ENCODE data around the gene KLHL13.
"Not testable (repeated sequence)": the region's sequence is repeated elsewhere in the genome, so short reads cannot be mapped to it uniquely, and the experiment has no call there.

Gene KLHL13

GRCh38 chrX:117957128-117957527 lies 159.5 kb downstream of the KLHL13 start:
- no peak for DNase-seq (ENCODE audit: low spot score)
- no peaks in the 10 kb centered on the region for H3K79me1 ChIP-seq (ENCODE audit: low read depth, low read length)
- H3K23ac ChIP-seq (ENCODE audit: low read depth, low read length, poor library complexity): no peak overlapping the region
- H2BK120ac ChIP-seq (ENCODE audit: low read depth, low read length): no peak overlapping the region
- no peak overlapping the region for H4K8ac ChIP-seq (ENCODE audit: low read depth, low read length)
- H3K36me3 ChIP-seq (replicated peaks in 1 of 2; ENCODE audit: control insufficient read depth in 2 of 2, insufficient read depth in 2 of 2, low read length in 2 of 2): no peaks in the 10 kb centered on the region
- no peak overlapping the region for H3K9ac ChIP-seq (ENCODE audit: low read depth, low read length, poor library complexity)
- H2BK15ac ChIP-seq (ENCODE audit: low read length): no peak overlapping the region
- no peak overlapping the region for H3K27ac ChIP-seq (replicated peaks; ENCODE audit: low read length)
- H4K91ac ChIP-seq (ENCODE audit: low read depth, low read length, poor library complexity): no peak overlapping the region
- no peak overlapping the region for H2BK5ac ChIP-seq (ENCODE audit: low read length)
- H2AK5ac ChIP-seq (ENCODE audit: low read depth, low read length): no peak overlapping the region
- H2AFZ ChIP-seq (ENCODE audit: low read length): no peak overlapping the region
- no CpG with 5 or more reads among the region's 2 CpGs for WGBS, 2 donors (ENCODE audit: extremely low coverage in 2 of 2, insufficient read length in 2 of 2, insufficient replicate concordance in 1 of 2)
- no peaks in the 10 kb centered on the region for H3K9me3 ChIP-seq (replicated peaks in 1 of 2; ENCODE audit: control insufficient read depth in 2 of 2, insufficient read depth in 1 of 2, low read depth in 1 of 2, low read length in 2 of 2)
- H3K4me3 ChIP-seq (ENCODE audit: low read length in 2 of 2): no peak overlapping the region
- H3K4me2 ChIP-seq (ENCODE audit: insufficient read depth, low read length, poor library complexity, severe bottlenecking): no peak overlapping the region
- H3K27me3 ChIP-seq (ENCODE audit: control insufficient read depth in 3 of 3, insufficient read depth in 3 of 3, low read depth in 1 of 3, low read length in 3 of 3): no peaks in the 10 kb centered on the region
- no peak overlapping the region for H3K4ac ChIP-seq (ENCODE audit: low read length)
- H3K14ac ChIP-seq (ENCODE audit: low read length): no peak overlapping the region
- H2BK12ac ChIP-seq (ENCODE audit: low read length): no peak overlapping the region
- H3K18ac ChIP-seq (ENCODE audit: low read length): no peak overlapping the region
- no peaks in the 10 kb centered on the region for H3K4me1 ChIP-seq (ENCODE audit: control insufficient read depth in 2 of 2, insufficient read depth in 1 of 2, low read depth in 1 of 2, low read length in 2 of 2)

DNA sequence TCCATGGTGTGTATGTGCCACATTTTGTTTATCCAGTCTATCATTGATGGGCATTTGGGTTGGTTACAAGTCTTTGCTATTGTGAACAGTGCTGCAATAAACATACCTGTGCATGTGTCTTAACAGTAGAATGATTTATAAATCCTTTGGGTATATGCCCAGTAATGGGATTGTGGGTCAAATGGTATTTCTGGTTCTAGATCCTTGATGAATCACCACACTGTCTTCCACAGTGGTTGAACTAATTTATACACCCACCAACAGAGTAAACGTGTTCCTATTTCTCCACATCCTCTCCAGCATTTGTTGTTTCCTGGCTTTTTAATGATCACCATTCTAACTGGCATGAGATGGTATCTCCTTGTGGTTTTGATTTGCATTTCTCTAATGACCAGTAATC lies 177.3 kb downstream of the KLHL13 start:
- not testable (repeated sequence) for H3K4me2 ChIP-seq (ENCODE audit: insufficient read depth, low read length, poor library complexity, severe bottlenecking); H2BK120ac ChIP-seq (ENCODE audit: low read depth, low read length); H3K27me3 ChIP-seq (ENCODE audit: control insufficient read depth in 3 of 3, insufficient read depth in 3 of 3, low read depth in 1 of 3, low read length in 3 of 3); H3K79me1 ChIP-seq (ENCODE audit: low read depth, low read length); DNase-seq (ENCODE audit: low spot score); H3K4ac ChIP-seq (ENCODE audit: low read length); H2BK12ac ChIP-seq (ENCODE audit: low read length); H4K8ac ChIP-seq (ENCODE audit: low read depth, low read length); H3K14ac ChIP-seq (ENCODE audit: low read length); H4K91ac ChIP-seq (ENCODE audit: low read depth, low read length, poor library complexity); H3K9ac ChIP-seq (ENCODE audit: low read depth, low read length, poor library complexity); H3K27ac ChIP-seq (replicated peaks; ENCODE audit: low read length); H3K9me3 ChIP-seq (replicated peaks in 1 of 2; ENCODE audit: control insufficient read depth in 2 of 2, insufficient read depth in 1 of 2, low read depth in 1 of 2, low read length in 2 of 2); H2AFZ ChIP-seq (ENCODE audit: low read length); H3K36me3 ChIP-seq (replicated peaks in 1 of 2; ENCODE audit: control insufficient read depth in 2 of 2, insufficient read depth in 2 of 2, low read length in 2 of 2); H3K4me1 ChIP-seq (ENCODE audit: control insufficient read depth in 2 of 2, insufficient read depth in 1 of 2, low read depth in 1 of 2, low read length in 2 of 2); H2BK5ac ChIP-seq (ENCODE audit: low read length); H2AK5ac ChIP-seq (ENCODE audit: low read depth, low read length); H3K4me3 ChIP-seq (ENCODE audit: low read length in 2 of 2); H2BK15ac ChIP-seq (ENCODE audit: low read length); H3K18ac ChIP-seq (ENCODE audit: low read length); H3K23ac ChIP-seq (ENCODE audit: low read depth, low read length, poor library complexity)
- no CpG with 5 or more reads among the region's 1 CpG for WGBS, 2 donors (ENCODE audit: extremely low coverage in 2 of 2, insufficient read length in 2 of 2, insufficient replicate concordance in 1 of 2)

DNA sequence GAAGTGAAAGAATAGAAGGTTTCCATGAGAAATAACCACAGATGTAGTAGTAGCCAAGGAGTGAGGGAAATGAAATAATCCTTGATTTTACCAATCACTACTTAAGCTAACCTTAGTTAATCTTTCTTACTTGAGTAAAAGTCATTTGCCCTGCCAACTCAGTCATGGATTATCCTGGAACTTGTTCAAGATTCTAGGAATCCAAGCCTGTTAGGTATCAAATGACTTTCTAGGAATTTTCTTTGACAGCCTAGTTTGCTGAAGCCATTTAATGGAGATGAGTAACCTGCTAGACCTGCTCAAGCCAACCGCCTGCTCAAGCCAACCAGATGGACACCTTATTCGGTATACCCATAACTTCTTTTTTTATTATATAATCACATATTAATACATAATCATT lies 180.5 kb downstream of the KLHL13 start:
- H2AFZ ChIP-seq (ENCODE audit: low read length): no peak overlapping the region
- H3K23ac ChIP-seq (ENCODE audit: low read depth, low read length, poor library complexity): no peak overlapping the region
- no peaks in the 10 kb centered on the region for H3K27me3 ChIP-seq (ENCODE audit: control insufficient read depth in 3 of 3, insufficient read depth in 3 of 3, low read depth in 1 of 3, low read length in 3 of 3)
- no peak overlapping the region for H2BK120ac ChIP-seq (ENCODE audit: low read depth, low read length)
- H2AK5ac ChIP-seq (ENCODE audit: low read depth, low read length): no peak overlapping the region
- no peak overlapping the region for H3K14ac ChIP-seq (ENCODE audit: low read length)
- no peak overlapping the region for H3K18ac ChIP-seq (ENCODE audit: low read length)
- no peaks in the 10 kb centered on the region for H3K4me1 ChIP-seq (ENCODE audit: control insufficient read depth in 2 of 2, insufficient read depth in 1 of 2, low read depth in 1 of 2, low read length in 2 of 2)
- no peak for DNase-seq (ENCODE audit: low spot score)
- no peak overlapping the region for H3K4ac ChIP-seq (ENCODE audit: low read length)
- H2BK15ac ChIP-seq (ENCODE audit: low read length): no peak overlapping the region
- H3K9ac ChIP-seq (ENCODE audit: low read depth, low read length, poor library complexity): no peak overlapping the region
- H3K4me3 ChIP-seq (ENCODE audit: low read length in 2 of 2): no peak overlapping the region
- no peak overlapping the region for H2BK5ac ChIP-seq (ENCODE audit: low read length)
- H4K91ac ChIP-seq (ENCODE audit: low read depth, low read length, poor library complexity): no peak overlapping the region
- WGBS, 2 donors (ENCODE audit: extremely low coverage in 2 of 2, insufficient read length in 2 of 2, insufficient replicate concordance in 1 of 2): 80% methylated on average over 1 of the region's 2 CpGs; no CpG with 5 or more reads in 1 of the 2 donors
- no peaks in the 10 kb centered on the region for H3K9me3 ChIP-seq (replicated peaks in 1 of 2; ENCODE audit: control insufficient read depth in 2 of 2, insufficient read depth in 1 of 2, low read depth in 1 of 2, low read length in 2 of 2)
- H3K27ac ChIP-seq (replicated peaks; ENCODE audit: low read length): no peak overlapping the region
- H3K4me2 ChIP-seq (ENCODE audit: insufficient read depth, low read length, poor library complexity, severe bottlenecking): no peak overlapping the region
- H3K79me1 ChIP-seq (ENCODE audit: low read depth, low read length): no peaks in the 10 kb centered on the region
- no peak overlapping the region for H2BK12ac ChIP-seq (ENCODE audit: low read length)
- H4K8ac ChIP-seq (ENCODE audit: low read depth, low read length): no peak overlapping the region
- no peaks in the 10 kb centered on the region for H3K36me3 ChIP-seq (replicated peaks in 1 of 2; ENCODE audit: control insufficient read depth in 2 of 2, insufficient read depth in 2 of 2, low read length in 2 of 2)

GRCh38 chrX:117930116-117930515 lies 186.5 kb downstream of the KLHL13 start:
- H3K4ac ChIP-seq (ENCODE audit: low read length); H2BK15ac ChIP-seq (ENCODE audit: low read length); H2AFZ ChIP-seq (ENCODE audit: low read length); H3K18ac ChIP-seq (ENCODE audit: low read length); H3K4me3 ChIP-seq (ENCODE audit: low read length in 2 of 2); H3K36me3 ChIP-seq (replicated peaks in 1 of 2; ENCODE audit: control insufficient read depth in 2 of 2, insufficient read depth in 2 of 2, low read length in 2 of 2); H2BK5ac ChIP-seq (ENCODE audit: low read length); H3K79me1 ChIP-seq (ENCODE audit: low read depth, low read length); H2AK5ac ChIP-seq (ENCODE audit: low read depth, low read length); H3K14ac ChIP-seq (ENCODE audit: low read length); H2BK12ac ChIP-seq (ENCODE audit: low read length); H2BK120ac ChIP-seq (ENCODE audit: low read depth, low read length); H3K9me3 ChIP-seq (replicated peaks in 1 of 2; ENCODE audit: control insufficient read depth in 2 of 2, insufficient read depth in 1 of 2, low read depth in 1 of 2, low read length in 2 of 2); H3K9ac ChIP-seq (ENCODE audit: low read depth, low read length, poor library complexity); H3K4me1 ChIP-seq (ENCODE audit: control insufficient read depth in 2 of 2, insufficient read depth in 1 of 2, low read depth in 1 of 2, low read length in 2 of 2); H3K27me3 ChIP-seq (ENCODE audit: control insufficient read depth in 3 of 3, insufficient read depth in 3 of 3, low read depth in 1 of 3, low read length in 3 of 3); H3K23ac ChIP-seq (ENCODE audit: low read depth, low read length, poor library complexity); H4K8ac ChIP-seq (ENCODE audit: low read depth, low read length); H3K27ac ChIP-seq (replicated peaks; ENCODE audit: low read length); H4K91ac ChIP-seq (ENCODE audit: low read depth, low read length, poor library complexity); DNase-seq (ENCODE audit: low spot score); H3K4me2 ChIP-seq (ENCODE audit: insufficient read depth, low read length, poor library complexity, severe bottlenecking): not testable (repeated sequence)
